Measurements from ENCODE around the gene TAF8. TPM values are rescaled to one million over a fixed set of nuclear protein-coding genes. Genes with fewer than 3 reads are reported as not detected.

TAF8 gene
- total RNA-seq, 1 experiment from 2014 or later: 22.5 TPM

- H3K36me3 ChIP-seq (ENCODE audit: insufficient read depth, low read length, poor library complexity, severe bottlenecking): no peaks in the 10 kb centered on the region
- intact Hi-C loops (cut with micrococcal nuclease; ENCODE audit: unreplicated experiment): loop anchor here (2.0 to 10.0 kb wide), 4 partner anchors 105 to 361 kb away; partner anchors contain the start of genes CCND3 and PRICKLE4
- BruUV-seq (replicated peaks): no TSS peak
- peak overlapping the region; percentile 7 for H3K4me3 ChIP-seq (ENCODE audit: low read depth, low read length, poor library complexity, severe bottlenecking)
- H3K27ac ChIP-seq (ENCODE audit: low read depth, low read length, poor library complexity, severe bottlenecking): no peak overlapping the region
- H3K27me3 ChIP-seq (replicated peaks; ENCODE audit: insufficient read depth, low read depth, low read length, poor library complexity): no peaks in the 10 kb centered on the region
- H3K4me1 ChIP-seq (ENCODE audit: insufficient read depth, low read length, poor library complexity, severe bottlenecking): peaks cover 33% of the 10 kb centered on the region
- CTCF ChIA-PET: interaction anchor here (1.0 to 2.5 kb wide), 4 partner anchors 13 to 259 kb away, joined by 3 to 12 read pairs (median 6); partner anchors contain the start of gene TOMM6
- POLR2A ChIA-PET (ENCODE audit: low non-redundant PET): no interaction called here
- H3K9me3 ChIP-seq (ENCODE audit: low read depth, low read length, poor library complexity, severe bottlenecking): no peaks in the 10 kb centered on the region
- TF ChIP-seq, protein P1, sequence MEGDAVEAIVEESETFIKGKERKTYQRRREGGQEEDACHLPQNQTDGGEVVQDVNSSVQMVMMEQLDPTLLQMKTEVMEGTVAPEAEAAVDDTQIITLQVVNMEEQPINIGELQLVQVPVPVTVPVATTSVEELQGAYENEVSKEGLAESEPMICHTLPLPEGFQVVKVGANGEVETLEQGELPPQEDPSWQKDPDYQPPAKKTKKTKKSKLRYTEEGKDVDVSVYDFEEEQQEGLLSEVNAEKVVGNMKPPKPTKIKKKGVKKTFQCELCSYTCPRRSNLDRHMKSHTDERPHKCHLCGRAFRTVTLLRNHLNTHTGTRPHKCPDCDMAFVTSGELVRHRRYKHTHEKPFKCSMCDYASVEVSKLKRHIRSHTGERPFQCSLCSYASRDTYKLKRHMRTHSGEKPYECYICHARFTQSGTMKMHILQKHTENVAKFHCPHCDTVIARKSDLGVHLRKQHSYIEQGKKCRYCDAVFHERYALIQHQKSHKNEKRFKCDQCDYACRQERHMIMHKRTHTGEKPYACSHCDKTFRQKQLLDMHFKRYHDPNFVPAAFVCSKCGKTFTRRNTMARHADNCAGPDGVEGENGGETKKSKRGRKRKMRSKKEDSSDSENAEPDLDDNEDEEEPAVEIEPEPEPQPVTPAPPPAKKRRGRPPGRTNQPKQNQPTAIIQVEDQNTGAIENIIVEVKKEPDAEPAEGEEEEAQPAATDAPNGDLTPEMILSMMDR (conservative IDR thresholded peaks at IDR 0.05; ENCODE audit: low read depth, low read length): no peak
- TF ChIP-seq EZH2 (IDR thresholded peaks at IDR 0.05; ENCODE audit: borderline replicate concordance, low read depth, low read length, poor library complexity, severe bottlenecking): no peak
- DNase-seq (ENCODE audit: low spot score): peak; percentile 88
These were observed 4.5 kb upstream of the TAF8 start for GRCh38 chr6:42045538-42046460.

DNA sequence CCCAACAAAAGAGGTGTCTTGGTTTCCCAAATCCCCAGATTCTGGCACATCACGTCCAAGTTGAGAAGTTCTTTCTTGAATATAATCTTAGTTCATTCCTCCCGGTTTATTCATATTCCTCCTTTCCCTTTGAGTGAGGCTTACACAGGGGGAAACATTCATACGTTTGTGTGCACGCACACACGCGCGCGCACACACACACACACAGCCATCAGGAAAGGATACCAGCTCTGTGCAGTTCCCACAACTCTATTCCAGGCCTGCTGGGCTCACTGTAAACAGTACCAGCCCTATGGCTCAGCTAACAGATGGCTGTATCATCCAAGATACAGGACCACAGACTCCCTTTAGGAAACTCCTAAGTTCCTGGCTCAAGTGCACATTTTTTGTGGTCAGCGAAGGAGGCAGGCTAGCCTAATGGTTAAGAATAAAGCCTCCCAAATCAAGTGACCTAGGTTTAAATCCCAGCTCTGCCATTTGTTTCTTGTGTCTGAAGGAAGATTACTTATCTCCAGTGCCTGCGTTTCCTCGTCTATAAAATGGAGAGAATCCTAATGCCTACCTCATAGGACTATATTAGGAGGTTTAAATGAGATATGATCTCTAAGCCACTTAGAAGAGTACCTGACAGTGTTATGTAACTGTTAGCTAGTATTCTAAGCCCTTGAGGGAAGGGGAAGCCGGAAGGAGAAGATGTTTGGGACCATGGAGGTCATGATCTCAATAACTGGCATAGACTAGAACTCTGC, 3.7 kb upstream of the TAF8 start:
- no peaks in the 10 kb centered on the region for H3K36me3 ChIP-seq (ENCODE audit: insufficient read depth, low read length, poor library complexity, severe bottlenecking)
- no TSS peak for BruUV-seq (replicated peaks)
- CTCF ChIA-PET: interaction anchor here (0.6 to 1.0 kb wide), 2 partner anchors 14 to 346 kb away, joined by 3 to 5 read pairs; no protein-coding TSS in a partner anchor
- H3K4me3 ChIP-seq (ENCODE audit: low read depth, low read length, poor library complexity, severe bottlenecking): no peak overlapping the region
- H3K27me3 ChIP-seq (replicated peaks; ENCODE audit: insufficient read depth, low read depth, low read length, poor library complexity): no peaks in the 10 kb centered on the region
- intact Hi-C loops (cut with micrococcal nuclease; ENCODE audit: unreplicated experiment): loop anchor here (10.0 kb wide), 1 partner anchor 362 kb away; no protein-coding TSS in a partner anchor
- H3K9me3 ChIP-seq (ENCODE audit: low read depth, low read length, poor library complexity, severe bottlenecking): no peaks in the 10 kb centered on the region
- TF ChIP-seq EZH2 (IDR thresholded peaks at IDR 0.05; ENCODE audit: borderline replicate concordance, low read depth, low read length, poor library complexity, severe bottlenecking): no peak
- TF ChIP-seq, protein P1 (conservative IDR thresholded peaks at IDR 0.05; ENCODE audit: low read depth, low read length): no peak
- H3K27ac ChIP-seq (ENCODE audit: low read depth, low read length, poor library complexity, severe bottlenecking): no peak overlapping the region
- POLR2A ChIA-PET (ENCODE audit: low non-redundant PET): no interaction called here
- peaks cover 36% of the 10 kb centered on the region for H3K4me1 ChIP-seq (ENCODE audit: insufficient read depth, low read length, poor library complexity, severe bottlenecking)
- no peak for DNase-seq (ENCODE audit: low spot score)

DNA sequence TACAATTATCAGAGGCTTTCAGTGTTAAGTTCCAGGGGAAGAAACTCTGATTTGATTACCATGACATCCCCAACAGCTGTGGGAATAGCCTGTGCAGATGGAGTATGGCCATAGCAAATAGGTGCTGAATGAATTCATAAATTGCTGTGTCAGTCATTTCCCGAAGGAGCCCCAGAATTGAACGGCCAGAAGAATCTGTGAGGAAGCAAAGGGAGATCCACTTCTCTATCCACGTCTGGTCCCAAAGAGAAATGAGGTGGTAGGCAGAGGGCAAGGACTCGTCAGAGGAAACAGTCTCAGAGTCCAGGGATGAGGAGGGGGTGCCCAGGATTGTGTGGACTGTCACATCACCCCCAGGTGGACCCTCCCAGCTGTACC, 3.1 kb upstream of the TAF8 start:
- H3K36me3 ChIP-seq (ENCODE audit: insufficient read depth, low read length, poor library complexity, severe bottlenecking): peaks cover 4% of the 10 kb centered on the region
- no peak overlapping the region for H3K4me3 ChIP-seq (ENCODE audit: low read depth, low read length, poor library complexity, severe bottlenecking)
- intact Hi-C loops (cut with micrococcal nuclease; ENCODE audit: unreplicated experiment): loop anchor here (10.0 kb wide), 1 partner anchor 362 kb away; no protein-coding TSS in a partner anchor
- ChIA-PET POLR2A (ENCODE audit: low non-redundant PET) (no interaction called here), CTCF (interaction anchor here (0.6 kb wide), 1 partner anchor 347 kb away, joined by 3 read pairs; no protein-coding TSS in a partner anchor)
- no peaks in the 10 kb centered on the region for H3K9me3 ChIP-seq (ENCODE audit: low read depth, low read length, poor library complexity, severe bottlenecking)
- no peaks in the 10 kb centered on the region for H3K27me3 ChIP-seq (replicated peaks; ENCODE audit: insufficient read depth, low read depth, low read length, poor library complexity)
- TF ChIP-seq EZH2 (IDR thresholded peaks at IDR 0.05; ENCODE audit: borderline replicate concordance, low read depth, low read length, poor library complexity, severe bottlenecking): no peak
- TF ChIP-seq, protein P1 (conservative IDR thresholded peaks at IDR 0.05; ENCODE audit: low read depth, low read length): no peak
- peaks cover 36% of the 10 kb centered on the region for H3K4me1 ChIP-seq (ENCODE audit: insufficient read depth, low read length, poor library complexity, severe bottlenecking)
- no TSS peak for BruUV-seq (replicated peaks)
- H3K27ac ChIP-seq (ENCODE audit: low read depth, low read length, poor library complexity, severe bottlenecking): no peak overlapping the region
- DNase-seq (ENCODE audit: low spot score): no peak
